HCT116 (cell line): ENCODE data around the gene WIPF3. TPM values are rescaled to one million over a fixed set of nuclear protein-coding genes. Genes with fewer than 3 reads are reported as not detected.

Experiments used
- ATAC-seq: fragments of 200-7000 bp; cut with Tn5 transposase; 2 replicates; pipeline ENCODE4 v1.9.1; 2020; ENCODE audit warnings: mild to moderate bottlenecking, moderate library complexity
- BruUV-seq: library from RNA; stranded (reverse); fragments of 400-500 nt; replicated peaks from 2 replicates; lab custom pipeline; 2021; lab: Mats Ljungman, UMichigan
- CTCF ChIA-PET: fragments of 300-600 bp; sonication (Branson Sonifier 250); formaldehyde crosslinking; loops from one replicate; lab custom pipeline; 2021; ENCODE audit warnings: antibody characterized with exemption; lab: Charles Lee
- POLR2A ChIA-PET: fragments of 300-600, 350-600 bp; sonication (Branson Sonifier 250); formaldehyde crosslinking; loops from one replicate; lab custom pipeline; 2021; ENCODE audit warnings: antibody characterized with exemption; lab: Charles Lee
- RAD21 ChIA-PET, 2 experiments: fragments of 300-600 bp; sonication (Branson Sonifier 250); formaldehyde crosslinking; loops; one replicate each; lab custom pipeline; 2023; ENCODE audit warnings: low total read pairs in 2 of 2; ENCODE audit not compliant: uncharacterized antibody in 2 of 2, unreplicated experiment in 2 of 2, low non-redundant PET in 1 of 2; lab: Charles Lee
- DNase-seq: peaks from one replicate; pipeline ENCODE4 v3.0.0-alpha.2; 2010; ENCODE audit warnings: low read depth, low spot score
- H2AFZ ChIP-seq: fragments of 200-600 bp; shearing (Covaris generic), sonication (generic); 2 replicates; pipeline ENCODE4 v1.6.1; 2017; ENCODE audit warnings: low read depth, mixed run types, mixed read lengths, antibody characterized with exemption, low read length; ENCODE audit not compliant: poor library complexity, severe bottlenecking
- H3K27ac ChIP-seq: 2 replicates; pipeline ENCODE4 v1.5.1; 2012; ENCODE audit warnings: low read depth, low read length
- H3K27me3 ChIP-seq: fragments of 200-600 bp; sonication (generic); 2 replicates; pipeline ENCODE4 v1.6.1; 2016; ENCODE audit warnings: mixed run types, low read length, mixed read lengths; ENCODE audit not compliant: insufficient read depth
- H3K36me3 ChIP-seq, 2 experiments: fragments of 200-500 bp in 1 of 2; fragments of 200-600 bp in 1 of 2; sonication (Bioruptor generic) in 1 of 2; sonication (generic) in 1 of 2; 2 replicates each; pipeline versions ENCODE4 v1.5.1 to v1.6.1; 2014 to 2016; ENCODE audit warnings: low read length in 2 of 2, inconsistent platforms in 1 of 2, mixed read lengths in 1 of 2, mixed run types in 1 of 2; ENCODE audit not compliant: insufficient read depth in 2 of 2, control insufficient read depth in 1 of 2
- H3K4me1 ChIP-seq, 2 experiments: fragments of 200-600 bp in 1 of 2; sonication (generic) in 1 of 2; 2 replicates each; pipeline versions ENCODE4 v1.5.1 to v1.6.1; 2012 to 2017; ENCODE audit warnings: low read length in 2 of 2, inconsistent platforms in 1 of 2, mild to moderate bottlenecking in 1 of 2, mixed read lengths in 1 of 2, mixed run types in 1 of 2, moderate library complexity in 1 of 2; ENCODE audit not compliant: insufficient read depth in 2 of 2, control insufficient read depth in 1 of 2
- H3K4me2 ChIP-seq: fragments of 200-600 bp; sonication (generic); 2 replicates; pipeline ENCODE4 v1.6.1; 2017; ENCODE audit warnings: mixed run types, low read length, mixed read lengths
- H3K4me3 ChIP-seq, 2 experiments: fragments of 200-600 bp in 1 of 2; sonication (generic) in 1 of 2; replicated peaks in 1 of 2; 2 replicates each; pipeline ENCODE4 v1.5.1; 2011 to 2016; ENCODE audit warnings: low read length in 2 of 2, control low read depth in 1 of 2, low read depth in 1 of 2, mild to moderate bottlenecking in 1 of 2, mixed read lengths in 1 of 2, mixed run types in 1 of 2
- H3K79me2 ChIP-seq: fragments of 200-600 bp; sonication (generic); 2 replicates; pipeline ENCODE4 v1.6.1; 2017; ENCODE audit warnings: mild to moderate bottlenecking, mixed run types, low read length, moderate library complexity, mixed read lengths; ENCODE audit not compliant: insufficient read depth
- H3K9ac ChIP-seq: fragments of 200-600 bp; sonication (generic); 2 replicates; pipeline ENCODE4 v1.6.1; 2016; ENCODE audit warnings: low read length, mixed read lengths
- H3K9me2 ChIP-seq: fragments of 200-600 bp; sonication (generic), shearing (Covaris generic); 2 replicates; pipeline ENCODE4 v1.6.1; 2017; ENCODE audit warnings: mixed run types, mild to moderate bottlenecking, moderate library complexity; ENCODE audit not compliant: insufficient read depth
- H3K9me3 ChIP-seq, 2 experiments: fragments of 200-500 bp in 1 of 2; fragments of 200-600 bp in 1 of 2; sonication (Bioruptor generic) in 1 of 2; sonication (generic) in 1 of 2; 2 replicates each; pipeline ENCODE4 v1.6.1; 2014 to 2017; ENCODE audit warnings: low read length in 2 of 2, mixed read lengths in 2 of 2, inconsistent platforms in 1 of 2, low read depth in 1 of 2, mild to moderate bottlenecking in 1 of 2, mixed run types in 1 of 2, moderate library complexity in 1 of 2; ENCODE audit not compliant: control insufficient read depth in 1 of 2, insufficient read depth in 1 of 2
- H4K20me1 ChIP-seq: fragments of 200-600 bp; sonication (generic), shearing (Covaris generic); 2 replicates; pipeline ENCODE4 v1.6.1; 2017; ENCODE audit warnings: mixed run types, mild to moderate bottlenecking, moderate library complexity; ENCODE audit not compliant: insufficient read depth
- EGR1 ChIP-seq: IDR thresholded peaks from 2 replicates; pipeline ENCODE4 v1.6.1; 2012; ENCODE audit warnings: low read depth
- EZH2 ChIP-seq: fragments of 200-600 bp; sonication (generic); IDR thresholded peaks from 2 replicates; pipeline ENCODE4 v1.6.1; 2017; ENCODE audit warnings: antibody characterized with exemption, mixed run types
- POLR2A ChIP-seq: IDR thresholded peaks from 2 replicates; pipeline ENCODE4 v1.7.0; 2011; ENCODE audit warnings: borderline replicate concordance; ENCODE audit not compliant: insufficient read depth, insufficient read length; ENCODE audit errors: extremely low read depth
- SIN3A ChIP-seq: IDR thresholded peaks from 2 replicates; pipeline ENCODE4 v1.6.1; 2012; ENCODE audit warnings: low read depth
- SRF ChIP-seq: IDR thresholded peaks from 2 replicates; pipeline ENCODE4 v1.6.1; 2012; ENCODE audit warnings: low read depth
- TCF7L2 ChIP-seq: IDR thresholded peaks from 2 replicates; pipeline ENCODE4 v1.7.0; 2011; ENCODE audit warnings: borderline replicate concordance, inconsistent platforms; ENCODE audit not compliant: insufficient read depth, insufficient read length; ENCODE audit errors: extremely low read depth
- ZFX ChIP-seq: fragments of 450-650 bp; IDR thresholded peaks from 2 replicates; pipeline ENCODE4 v1.6.1; 2017
- intact Hi-C: fragments of 100-400 bp; cut with micrococcal nuclease; formaldehyde crosslinking; loops from 2 replicates; pipeline ENCODE4 v1.10.0; 2022
- total RNA-seq: library from RNA; stranded (reverse); gene quantifications from one replicate; pipeline ENCODE4 v1.2.1, GENCODE V29; 2021; ENCODE audit not compliant: unreplicated experiment
- TF ChIP-seq, protein P1 (sequence below): IDR thresholded peaks from 2 replicates; pipeline ENCODE4 v1.6.1; 2012

The WIPF3 gene
- total RNA-seq, 1 experiment from 2014 or later, result 8.6 TPM

DNA sequence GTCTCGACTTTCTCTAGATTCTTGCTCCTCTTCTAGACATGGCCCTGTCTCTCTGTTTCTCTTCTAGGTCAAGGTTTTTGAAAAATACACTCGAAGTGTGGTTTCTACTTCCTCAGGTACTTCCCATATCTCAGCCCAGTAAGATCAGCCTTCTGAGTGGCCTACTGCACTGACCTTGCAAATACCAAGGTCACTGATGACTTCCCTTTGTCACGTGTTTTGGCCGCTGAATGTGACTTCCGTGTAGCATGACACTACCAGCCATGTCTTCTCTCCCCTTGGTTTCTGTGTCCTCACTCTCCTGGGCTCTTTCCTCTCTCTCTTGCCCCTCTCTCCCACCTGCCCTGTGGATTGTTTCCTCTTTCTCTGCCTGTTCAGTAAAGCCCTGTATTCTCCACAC is 7.9 kb upstream of the WIPF3 start:
- CTCF ChIA-PET, result no interaction called here
- no peak overlapping the region for H3K27ac ChIP-seq
- H3K9me3 ChIP-seq, result no peaks in the 10 kb centered on the region
- H2AFZ ChIP-seq, result no peak overlapping the region
- no peak for DNase-seq
- H3K4me2 ChIP-seq, result no peak overlapping the region
- H3K36me3 ChIP-seq, result no peaks in the 10 kb centered on the region
- BruUV-seq, result no TSS peak
- intact Hi-C loops, result no loop called here
- no peaks in the 10 kb centered on the region for H3K27me3 ChIP-seq
- POLR2A ChIA-PET, result no interaction called here
- no peaks in the 10 kb centered on the region for H3K9me2 ChIP-seq
- TF ChIP-seq TCF7L2, result no peak
- TF ChIP-seq EGR1, result no peak
- no peak for TF ChIP-seq EZH2
- no peak for TF ChIP-seq POLR2A
- TF ChIP-seq ZFX, result no peak
- TF ChIP-seq SRF, result no peak
- no peak for TF ChIP-seq SIN3A
- TF ChIP-seq, protein P1, sequence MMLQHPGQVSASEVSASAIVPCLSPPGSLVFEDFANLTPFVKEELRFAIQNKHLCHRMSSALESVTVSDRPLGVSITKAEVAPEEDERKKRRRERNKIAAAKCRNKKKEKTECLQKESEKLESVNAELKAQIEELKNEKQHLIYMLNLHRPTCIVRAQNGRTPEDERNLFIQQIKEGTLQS, result no peak
- ATAC-seq, result no peak
- H3K4me1 ChIP-seq, result no peaks in the 10 kb centered on the region
- H3K9ac ChIP-seq, result no peak overlapping the region
- RAD21 ChIA-PET, result no interaction called here
- no peaks in the 10 kb centered on the region for H4K20me1 ChIP-seq
- no peak overlapping the region for H3K4me3 ChIP-seq
- no peaks in the 10 kb centered on the region for H3K79me2 ChIP-seq

DNA sequence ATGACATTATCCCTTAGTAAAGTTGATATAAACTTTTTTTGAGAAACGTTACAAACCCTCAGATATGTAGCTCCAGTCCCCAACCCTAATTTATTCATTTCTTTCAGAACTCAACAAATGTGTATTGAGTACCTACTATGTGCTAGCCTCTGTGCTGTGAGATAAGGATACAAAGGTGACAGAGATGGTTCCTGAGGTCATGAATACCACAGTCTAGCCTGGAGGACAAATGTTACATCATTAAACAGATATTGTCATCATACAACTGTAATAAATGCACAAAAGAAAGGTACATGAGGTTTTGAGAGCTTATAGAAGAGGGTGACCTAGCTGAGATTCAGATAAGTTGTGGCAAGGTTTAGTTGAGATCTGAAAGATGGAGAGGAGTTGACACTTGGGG is 4.4 kb upstream of the WIPF3 start:
- no peaks in the 10 kb centered on the region for H3K79me2 ChIP-seq
- H3K9me3 ChIP-seq, result no peaks in the 10 kb centered on the region
- no peak for TF ChIP-seq POLR2A
- no peak for DNase-seq
- H3K27me3 ChIP-seq, result no peaks in the 10 kb centered on the region
- CTCF ChIA-PET, result no interaction called here
- H3K4me2 ChIP-seq, result no peak overlapping the region
- RAD21 ChIA-PET, result no interaction called here
- BruUV-seq, result no TSS peak
- no peak overlapping the region for H3K9ac ChIP-seq
- no peaks in the 10 kb centered on the region for H4K20me1 ChIP-seq
- ATAC-seq, result no peak
- no peak overlapping the region for H3K27ac ChIP-seq
- intact Hi-C loops, result no loop called here
- POLR2A ChIA-PET, result no interaction called here
- H3K36me3 ChIP-seq, result no peaks in the 10 kb centered on the region
- H3K4me1 ChIP-seq, result peaks cover 0 to 8% of the 10 kb centered on the region in 2 experiments; a peak in 2 of 4 replicates
- H2AFZ ChIP-seq, result no peak overlapping the region
- H3K9me2 ChIP-seq, result no peaks in the 10 kb centered on the region
- H3K4me3 ChIP-seq, result no peak overlapping the region
